Measurements from ENCODE around the gene PML.

DNA sequence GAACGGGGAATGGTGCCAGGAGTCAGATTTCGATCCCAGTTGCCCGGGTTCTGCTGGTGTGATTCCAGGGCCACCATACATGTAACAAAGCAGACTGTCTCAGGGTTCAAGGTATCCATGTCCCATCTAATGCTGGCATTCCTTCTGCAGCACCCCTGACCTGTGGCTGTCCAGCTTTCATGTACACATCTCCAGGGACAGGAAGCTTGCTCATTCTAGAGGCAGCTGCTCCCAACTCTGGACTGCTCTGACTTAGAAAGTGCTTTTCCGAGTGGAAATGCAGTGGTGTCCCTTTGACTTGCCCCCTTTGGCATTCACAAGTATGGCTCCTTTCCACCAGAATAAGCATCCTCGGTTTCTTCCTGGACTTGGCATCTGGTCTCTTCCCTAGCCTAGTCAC lies 30.9 kb downstream of the PML start:
- TF ChIP-seq, protein P1, sequence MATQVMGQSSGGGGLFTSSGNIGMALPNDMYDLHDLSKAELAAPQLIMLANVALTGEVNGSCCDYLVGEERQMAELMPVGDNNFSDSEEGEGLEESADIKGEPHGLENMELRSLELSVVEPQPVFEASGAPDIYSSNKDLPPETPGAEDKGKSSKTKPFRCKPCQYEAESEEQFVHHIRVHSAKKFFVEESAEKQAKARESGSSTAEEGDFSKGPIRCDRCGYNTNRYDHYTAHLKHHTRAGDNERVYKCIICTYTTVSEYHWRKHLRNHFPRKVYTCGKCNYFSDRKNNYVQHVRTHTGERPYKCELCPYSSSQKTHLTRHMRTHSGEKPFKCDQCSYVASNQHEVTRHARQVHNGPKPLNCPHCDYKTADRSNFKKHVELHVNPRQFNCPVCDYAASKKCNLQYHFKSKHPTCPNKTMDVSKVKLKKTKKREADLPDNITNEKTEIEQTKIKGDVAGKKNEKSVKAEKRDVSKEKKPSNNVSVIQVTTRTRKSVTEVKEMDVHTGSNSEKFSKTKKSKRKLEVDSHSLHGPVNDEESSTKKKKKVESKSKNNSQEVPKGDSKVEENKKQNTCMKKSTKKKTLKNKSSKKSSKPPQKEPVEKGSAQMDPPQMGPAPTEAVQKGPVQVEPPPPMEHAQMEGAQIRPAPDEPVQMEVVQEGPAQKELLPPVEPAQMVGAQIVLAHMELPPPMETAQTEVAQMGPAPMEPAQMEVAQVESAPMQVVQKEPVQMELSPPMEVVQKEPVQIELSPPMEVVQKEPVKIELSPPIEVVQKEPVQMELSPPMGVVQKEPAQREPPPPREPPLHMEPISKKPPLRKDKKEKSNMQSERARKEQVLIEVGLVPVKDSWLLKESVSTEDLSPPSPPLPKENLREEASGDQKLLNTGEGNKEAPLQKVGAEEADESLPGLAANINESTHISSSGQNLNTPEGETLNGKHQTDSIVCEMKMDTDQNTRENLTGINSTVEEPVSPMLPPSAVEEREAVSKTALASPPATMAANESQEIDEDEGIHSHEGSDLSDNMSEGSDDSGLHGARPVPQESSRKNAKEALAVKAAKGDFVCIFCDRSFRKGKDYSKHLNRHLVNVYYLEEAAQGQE (IDR thresholded peaks at IDR 0.05; ENCODE audit: low read depth) = no peak
- no peak for TF ChIP-seq RAD21 (IDR thresholded peaks at IDR 0.05; ENCODE audit: low read depth)
- TF ChIP-seq CEBPB (IDR thresholded peaks at IDR 0.05) = no peak
- TF ChIP-seq TEAD4 (IDR thresholded peaks at IDR 0.05) = no peak
- no peak for TF ChIP-seq CREB1 (IDR thresholded peaks at IDR 0.05; ENCODE audit: low read depth)
- TF ChIP-seq EP300 (IDR thresholded peaks at IDR 0.05; ENCODE audit: borderline replicate concordance) = no peak
- TF ChIP-seq TCF12 (IDR thresholded peaks at IDR 0.05; ENCODE audit: low read depth) = no peak
- no peak for TF ChIP-seq NFIC (IDR thresholded peaks at IDR 0.05)
- TF ChIP-seq FOXM1 (IDR thresholded peaks at IDR 0.05; ENCODE audit: borderline replicate concordance, low read depth) = no peak
- no peak for TF ChIP-seq YY1 (IDR thresholded peaks at IDR 0.05; ENCODE audit: low read depth)
- no peak for TF ChIP-seq TAF1 (IDR thresholded peaks at IDR 0.05; ENCODE audit: low read depth)
- TF ChIP-seq, protein P2, sequence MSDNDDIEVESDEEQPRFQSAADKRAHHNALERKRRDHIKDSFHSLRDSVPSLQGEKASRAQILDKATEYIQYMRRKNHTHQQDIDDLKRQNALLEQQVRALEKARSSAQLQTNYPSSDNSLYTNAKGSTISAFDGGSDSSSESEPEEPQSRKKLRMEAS (IDR thresholded peaks at IDR 0.05) = no peak
- TF ChIP-seq EGR1 (IDR thresholded peaks at IDR 0.05) = no peak
